ENCODE measurements around the gene DDX60. TPM values are rescaled to one million over a fixed set of nuclear protein-coding genes. Genes with fewer than 3 reads are reported as not detected.
"Not testable (repeated sequence)": the region's sequence is repeated elsewhere in the genome, so short reads cannot be mapped to it uniquely, and the experiment has no call there.

The DDX60 gene
- total RNA-seq, 1 donor from 2014 or later: 5.6 TPM

DNA sequence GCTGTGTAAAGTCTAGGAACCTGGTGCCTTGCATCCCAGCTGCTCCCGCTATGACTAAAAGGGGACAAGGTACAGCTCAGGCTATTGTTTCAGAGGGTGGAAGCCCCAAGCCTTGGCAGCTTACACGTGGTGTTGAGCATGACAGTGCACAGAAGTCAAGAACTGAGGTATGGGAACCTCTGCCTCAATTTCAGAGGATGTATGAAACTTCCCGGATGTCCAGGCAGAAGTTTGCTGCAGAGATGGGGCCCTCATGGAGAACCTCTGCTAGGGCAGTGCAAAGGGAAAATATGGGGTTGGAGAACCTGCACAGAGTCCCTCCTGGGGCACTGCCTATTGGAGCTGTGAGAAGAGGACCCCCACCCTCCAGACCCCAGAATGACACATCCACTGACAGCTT, 76.6 kb downstream of the DDX60 start:
- intact Hi-C loops (cut with micrococcal nuclease): no loop called here
- ATAC-seq (no peak), DNase-seq (no peak)

DNA sequence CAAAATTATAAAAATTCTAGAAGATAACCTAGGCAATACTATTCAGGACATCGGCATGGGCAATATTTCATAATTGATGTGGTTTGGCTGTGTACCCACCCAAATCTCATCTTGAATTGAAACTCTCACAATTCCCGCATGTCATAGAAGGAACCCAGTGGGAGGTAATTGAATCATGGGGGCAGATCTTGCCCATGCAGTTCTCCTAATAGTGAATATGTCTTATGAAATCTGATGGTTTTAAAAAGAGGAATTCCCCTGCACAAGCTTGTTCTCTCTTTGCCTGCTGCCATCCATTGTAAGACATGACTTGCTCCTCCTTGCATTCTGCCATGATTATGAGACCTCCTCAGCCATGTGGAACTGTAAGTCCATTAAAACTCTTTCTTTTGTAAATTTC, 77.7 kb downstream of the DDX60 start:
- no peak for DNase-seq

DNA sequence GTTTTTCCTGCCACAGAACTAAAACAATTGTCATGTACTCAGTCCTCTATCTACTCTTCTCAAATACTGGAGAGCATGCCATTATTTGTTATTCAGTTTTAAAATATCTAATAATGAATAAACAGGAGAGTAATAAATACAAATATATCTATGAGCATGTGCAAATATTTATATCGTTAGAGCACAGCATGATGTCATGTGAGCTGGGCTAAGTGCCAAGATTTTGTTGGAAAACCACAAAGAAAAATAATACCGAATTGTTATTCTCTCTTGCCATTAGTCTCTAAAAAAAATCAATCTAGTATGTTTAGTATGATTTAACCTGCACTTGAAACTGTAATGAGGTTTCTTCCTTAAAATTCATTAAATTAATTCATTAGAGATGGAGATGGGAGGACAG, 97.3 kb downstream of the DDX60 start:
- intact Hi-C loops (cut with micrococcal nuclease): no loop called here
- DNase-seq: no peak
- no peak for ATAC-seq

More for the DNA sequence above, 77.7 kb downstream of the DDX60 start:
- ATAC-seq: no peak
- intact Hi-C loops (cut with micrococcal nuclease): no loop called here

DNA sequence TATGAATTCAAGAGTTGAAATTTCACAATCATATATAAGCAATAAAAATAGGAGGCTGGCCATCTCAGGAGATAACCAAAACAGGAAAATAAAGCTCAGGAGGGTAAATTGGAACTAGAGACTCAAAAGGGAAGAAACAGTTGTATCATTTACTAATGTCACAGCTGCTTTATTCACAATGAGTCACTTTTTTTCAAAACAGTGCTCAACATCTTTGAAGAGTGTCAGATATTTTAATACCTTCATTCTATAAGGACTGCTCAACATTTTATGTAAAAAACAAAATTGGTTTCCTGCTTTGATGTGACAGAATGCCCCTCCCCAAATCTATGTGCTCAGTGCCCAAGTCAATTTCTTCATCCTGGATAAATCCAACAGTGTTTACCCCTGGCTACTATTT, 97.7 kb downstream of the DDX60 start:
- ATAC-seq: no peak
- DNase-seq: no peak
- intact Hi-C loops (cut with micrococcal nuclease): no loop called here

DNA sequence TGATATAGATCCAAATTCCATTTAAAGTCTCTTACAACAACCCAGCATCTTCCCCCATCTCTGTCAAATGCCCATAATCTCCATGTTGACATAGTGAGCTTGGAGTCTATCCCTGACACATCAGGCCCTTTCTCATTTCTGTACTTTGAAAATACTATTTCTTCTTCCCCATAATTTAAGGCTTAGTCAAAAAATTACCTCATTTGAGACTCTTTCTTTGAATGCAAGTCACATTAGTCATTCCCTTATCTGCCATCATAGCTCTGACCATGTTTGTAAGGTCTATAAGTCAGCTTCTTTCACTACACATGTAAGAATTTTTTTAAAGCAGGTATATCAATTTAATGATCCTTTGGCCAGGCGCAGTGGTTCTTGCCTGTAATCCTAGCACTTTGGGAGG, 99.9 kb downstream of the DDX60 start:
- ATAC-seq (no peak), DNase-seq (no peak)
- intact Hi-C loops (cut with micrococcal nuclease): no loop called here

DNA sequence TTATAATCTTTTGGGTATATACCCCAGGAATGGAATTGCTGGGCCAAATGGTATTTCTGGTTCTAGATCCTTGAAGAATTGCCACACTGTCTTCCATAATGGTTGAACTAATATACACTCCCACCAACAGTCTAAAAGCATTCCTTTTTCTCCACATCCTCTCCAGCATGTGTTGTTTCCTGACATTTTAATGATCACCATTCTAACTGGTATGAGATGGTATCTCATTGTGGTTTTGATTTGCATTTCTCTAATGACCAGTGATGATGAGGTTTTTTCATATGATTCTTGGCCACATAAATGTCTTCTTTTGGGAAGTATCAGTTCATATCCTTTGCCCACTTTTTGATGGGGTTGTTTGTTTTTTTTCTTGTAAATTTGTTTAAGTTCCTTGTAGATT, 105.0 kb downstream of the DDX60 start:
- ATAC-seq; DNase-seq; intact Hi-C loops (cut with micrococcal nuclease): not testable (repeated sequence)

DNA sequence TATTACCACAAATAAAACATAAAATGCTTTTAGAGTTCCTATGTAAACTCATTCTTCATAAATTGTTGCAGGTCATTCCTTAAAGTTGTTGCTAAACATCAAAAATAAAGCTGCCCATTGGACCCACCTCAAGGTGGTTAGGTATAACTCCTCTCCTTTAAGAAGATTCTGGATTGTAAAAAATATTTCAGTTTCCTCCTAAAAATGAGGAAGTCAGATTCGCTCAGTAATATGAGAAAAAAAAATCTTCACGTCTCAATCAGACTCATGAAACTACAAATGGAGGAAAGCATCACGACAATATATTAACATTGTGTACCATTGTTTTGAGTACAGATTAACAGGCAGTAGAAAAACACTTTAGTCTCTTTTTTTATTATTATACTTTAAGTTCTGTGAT, 105.9 kb downstream of the DDX60 start:
- DNase-seq (no peak), ATAC-seq (no peak)
- intact Hi-C loops (cut with micrococcal nuclease): no loop called here

DNA sequence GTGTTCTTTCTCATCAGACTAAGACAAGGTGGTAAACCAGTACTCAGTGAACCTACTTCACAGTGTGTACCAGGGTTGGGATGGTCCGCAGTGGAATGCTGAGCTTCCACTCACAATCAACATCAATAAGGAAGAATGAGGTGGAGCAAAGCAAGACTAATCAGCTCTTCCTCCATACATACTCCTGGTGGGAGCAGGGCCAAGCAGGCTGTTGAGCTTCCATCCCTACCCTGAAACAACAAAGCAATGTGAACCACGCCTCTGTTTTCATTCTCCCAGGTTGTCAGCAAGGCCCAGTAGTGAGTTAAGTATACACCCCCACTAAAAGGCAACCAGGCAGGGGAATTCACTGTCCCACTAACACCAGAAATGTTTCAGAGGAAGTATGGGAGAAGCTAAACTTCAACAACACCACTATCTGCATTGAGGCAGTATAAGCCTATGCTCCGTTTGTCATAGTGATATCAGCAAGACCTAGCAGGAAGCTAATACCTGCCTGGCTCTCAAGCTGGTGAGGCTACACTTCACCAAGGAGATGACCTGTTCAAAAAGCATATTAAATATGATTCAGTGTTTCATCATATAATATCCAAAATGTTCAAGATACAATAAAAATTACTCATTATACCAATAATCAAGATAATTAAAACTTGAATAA, 109.5 kb downstream of the DDX60 start:
- no peak for ATAC-seq
- DNase-seq: no peak
- intact Hi-C loops (cut with micrococcal nuclease): no loop called here

DNA sequence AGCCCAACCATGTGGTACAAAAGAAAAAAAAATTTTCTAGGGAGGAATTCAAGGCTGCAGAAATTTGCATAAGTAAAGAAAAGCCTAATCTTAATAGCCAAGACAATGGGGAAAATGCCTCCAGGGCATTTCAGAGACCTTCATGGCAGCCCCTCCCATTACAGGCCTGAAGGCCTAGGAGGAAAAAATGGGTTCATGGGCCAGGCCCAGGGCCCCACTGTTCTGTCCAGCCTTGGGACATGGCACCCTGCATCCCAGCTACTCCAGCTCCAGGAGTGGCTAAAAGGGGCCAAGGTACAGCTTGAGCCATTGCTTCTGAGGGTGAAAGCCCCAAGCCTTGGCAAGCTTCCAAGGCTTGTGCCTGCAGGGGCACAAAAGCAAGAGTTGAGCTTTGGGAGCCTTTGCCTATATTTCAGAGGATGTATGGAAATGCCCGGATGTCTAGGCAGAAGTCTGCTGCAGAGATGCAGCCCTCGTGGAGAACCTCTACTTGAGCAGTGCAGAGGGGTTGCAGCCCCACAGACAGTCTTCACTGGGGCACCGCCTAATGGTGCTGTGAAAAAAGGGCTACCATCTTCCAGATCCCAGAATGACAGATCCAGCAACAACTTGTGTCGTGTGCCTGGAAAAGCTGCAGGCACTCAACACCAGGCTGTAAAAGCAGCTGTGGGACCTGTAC, 115.2 kb downstream of the DDX60 start:
- ATAC-seq: no peak
- intact Hi-C loops (cut with micrococcal nuclease): no loop called here
- no peak for DNase-seq

DNA sequence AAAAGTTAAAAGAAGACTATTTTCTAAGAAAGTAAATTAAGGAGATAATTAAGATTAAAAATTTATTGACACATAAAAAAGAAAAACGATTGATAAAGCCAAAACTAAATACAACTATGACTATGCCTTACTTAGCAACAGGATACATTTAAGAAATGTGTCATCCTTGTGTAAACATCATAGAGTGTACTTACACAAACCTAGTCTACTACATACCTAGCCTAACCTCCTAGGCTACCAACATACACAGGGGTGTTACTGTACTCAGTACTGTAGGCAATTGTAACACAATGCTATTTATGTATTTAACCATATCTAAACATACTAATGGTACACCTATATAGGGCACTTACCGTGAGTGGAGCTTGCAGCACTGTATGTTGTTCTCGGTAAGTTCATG, 117.9 kb downstream of the DDX60 start:
- intact Hi-C loops (cut with micrococcal nuclease): no loop called here
- no peak for ATAC-seq

DNA sequence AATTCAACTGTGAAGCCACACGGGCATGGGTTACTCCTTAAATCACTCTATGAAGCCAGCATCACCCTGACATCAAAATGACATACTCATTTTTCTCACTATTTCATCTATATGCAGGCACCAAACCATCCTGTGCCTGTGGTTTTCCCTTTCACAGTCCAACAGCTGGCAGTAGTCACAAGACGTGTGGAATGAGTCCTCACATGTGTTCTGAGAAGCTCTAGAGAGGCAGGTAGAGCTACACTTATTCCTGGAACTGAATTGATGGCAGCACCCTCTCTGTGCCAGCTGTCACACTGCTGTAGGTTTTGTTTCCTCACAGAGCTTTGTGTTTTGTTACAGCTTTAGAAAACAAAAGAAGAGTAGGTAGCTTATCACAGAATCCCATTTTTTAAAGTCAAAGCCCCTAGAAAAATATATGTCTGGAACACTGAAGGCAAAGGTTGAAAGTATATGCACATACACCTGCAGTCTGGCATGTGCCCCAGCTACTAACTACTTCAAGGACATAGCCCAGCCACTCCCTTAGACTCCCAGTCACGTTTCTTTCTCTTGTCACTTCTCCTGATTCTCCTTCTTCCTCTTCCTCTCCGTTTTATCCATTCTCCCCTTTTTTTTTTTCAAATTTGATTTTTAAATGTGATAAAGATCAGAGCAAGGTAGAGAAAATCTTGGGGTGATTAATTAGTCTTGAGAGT, 119.1 kb downstream of the DDX60 start:
- intact Hi-C loops (cut with micrococcal nuclease): no loop called here
- ATAC-seq: no peak

More for the DNA sequence above, 117.9 kb downstream of the DDX60 start:
- DNase-seq: no peak

DNA sequence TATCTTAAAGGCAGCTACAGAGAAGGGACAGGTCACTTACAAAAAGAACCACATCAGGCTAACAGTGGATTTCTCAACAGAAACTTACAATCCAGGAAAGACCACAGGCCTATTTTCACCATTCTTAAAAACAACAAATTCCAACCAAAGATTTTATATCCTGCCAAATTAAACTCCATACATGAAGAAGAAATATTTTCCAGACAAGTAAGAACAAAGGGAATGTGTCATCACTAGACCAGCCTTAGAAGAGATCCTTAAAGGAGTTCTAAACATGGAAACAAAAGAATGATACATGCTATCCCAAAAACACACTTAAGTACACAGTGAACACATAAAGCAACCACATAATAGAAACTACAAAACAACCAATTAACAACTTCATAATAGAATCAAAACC, 120.6 kb downstream of the DDX60 start:
- intact Hi-C loops (cut with micrococcal nuclease): no loop called here
- no peak for DNase-seq
- no peak for ATAC-seq

More for the DNA sequence above, 119.1 kb downstream of the DDX60 start:
- DNase-seq: no peak

DNA sequence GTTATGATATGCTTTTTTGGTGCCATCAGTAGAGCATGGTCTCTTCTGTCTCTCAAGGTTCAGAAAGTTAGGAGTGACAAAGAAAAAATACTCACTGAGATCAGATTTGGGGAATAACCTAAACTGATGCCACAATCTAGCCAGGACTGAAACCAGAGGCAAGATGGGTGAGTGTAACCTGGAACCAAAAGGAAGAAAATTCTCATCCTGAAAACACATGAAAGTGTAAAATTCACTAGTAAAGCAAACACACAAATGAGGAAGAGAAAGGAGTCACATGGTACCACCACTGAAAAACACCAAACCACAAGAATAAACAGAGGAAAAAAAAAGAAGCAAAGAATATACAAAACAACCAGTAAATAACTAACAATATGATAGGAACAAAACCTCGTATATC, 129.8 kb downstream of the DDX60 start:
- DNase-seq: no peak
- intact Hi-C loops (cut with micrococcal nuclease): no loop called here
- ATAC-seq: no peak

DNA sequence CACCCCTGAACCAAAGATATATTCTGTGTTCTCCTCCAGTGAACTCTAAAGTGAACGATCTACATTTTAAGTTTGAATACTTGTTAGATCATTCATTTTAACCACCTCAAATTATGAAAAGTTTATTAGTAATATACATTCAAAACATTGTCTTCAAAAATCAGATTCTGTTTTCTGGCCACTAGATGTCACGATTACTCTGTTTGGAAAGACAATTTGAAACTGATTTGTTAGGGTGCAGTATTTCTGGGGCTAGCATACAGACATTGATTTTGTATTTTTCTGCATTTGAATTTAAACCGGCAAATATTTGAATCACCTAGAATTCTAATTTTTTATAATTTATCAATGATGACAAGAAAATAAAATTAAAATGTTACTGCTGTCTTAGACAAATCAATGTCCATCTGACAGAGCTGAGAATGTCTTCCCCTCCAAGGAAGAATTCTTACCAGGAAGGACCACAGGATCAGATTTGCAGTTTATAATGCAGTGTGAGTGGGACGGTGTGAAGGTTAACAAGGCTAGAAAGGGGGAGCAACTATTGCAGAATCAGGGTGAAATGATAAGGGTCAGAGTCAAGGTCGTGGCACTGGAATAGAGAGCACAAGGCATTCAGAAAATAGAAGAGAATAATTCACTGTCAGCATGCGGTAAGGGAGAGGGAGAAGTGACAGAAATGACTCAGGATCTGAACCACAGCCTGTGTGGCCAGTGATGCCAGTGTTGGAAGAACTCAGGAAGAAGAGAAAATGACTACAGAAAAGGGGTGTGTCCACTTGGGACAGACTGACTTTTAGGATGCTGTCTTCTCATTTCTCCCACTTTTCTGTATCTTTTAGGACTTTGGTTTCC, 134.6 kb downstream of the DDX60 start:
- ATAC-seq (peak; percentile 53), DNase-seq (no peak)
- intact Hi-C loops (cut with micrococcal nuclease): no loop called here

DNA sequence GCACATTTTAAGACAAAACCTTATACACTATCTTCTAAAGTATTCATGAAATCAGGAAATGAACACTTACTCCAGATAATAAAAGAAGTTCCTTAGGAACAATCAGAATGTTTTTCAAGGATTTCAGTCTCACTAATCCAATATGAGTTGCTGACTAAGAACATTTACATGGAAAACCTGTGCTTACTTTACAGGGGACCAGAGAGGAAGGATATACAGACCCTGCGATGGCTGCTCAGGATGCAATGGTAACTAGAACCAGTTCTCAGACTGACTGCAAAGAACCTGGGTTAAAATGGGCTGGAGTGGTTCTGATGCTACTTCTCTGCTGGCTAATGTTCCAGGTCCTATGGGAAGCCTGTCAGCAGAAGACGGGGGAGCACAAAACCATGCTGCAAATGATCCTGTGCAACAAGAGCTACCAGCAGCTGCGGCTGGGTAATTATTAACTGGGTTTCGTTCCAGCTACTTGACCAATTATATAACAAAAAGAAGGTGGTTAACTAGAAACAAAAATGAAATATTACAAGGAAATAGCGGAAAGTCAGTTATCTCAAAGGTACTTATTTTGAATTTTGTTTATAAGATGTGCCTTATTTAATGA, 140.9 kb downstream of the DDX60 start:
- intact Hi-C loops (cut with micrococcal nuclease): no loop called here
- no peak for ATAC-seq
- no peak for DNase-seq

DNA sequence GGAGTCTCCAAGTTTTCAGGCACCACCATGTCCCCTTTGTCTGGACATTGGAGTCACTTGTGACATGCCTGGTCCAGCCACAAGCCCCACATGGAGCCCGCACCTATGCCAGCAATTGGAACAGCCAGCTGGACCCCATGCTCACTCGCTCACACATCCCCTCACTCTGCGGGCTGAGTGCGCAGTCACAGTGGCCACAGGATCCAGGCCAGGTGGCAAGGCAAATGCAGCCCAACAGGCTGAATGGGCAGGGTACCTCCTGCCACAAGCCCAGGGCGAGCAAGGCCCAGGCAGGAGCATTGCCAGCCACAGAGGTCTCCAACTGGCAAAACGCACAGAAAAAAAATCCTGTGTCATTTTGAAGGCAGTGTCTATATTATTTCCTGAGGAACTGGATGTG, 144.2 kb downstream of the DDX60 start:
- no peak for DNase-seq
- ATAC-seq: no peak
- intact Hi-C loops (cut with micrococcal nuclease): no loop called here

DNA sequence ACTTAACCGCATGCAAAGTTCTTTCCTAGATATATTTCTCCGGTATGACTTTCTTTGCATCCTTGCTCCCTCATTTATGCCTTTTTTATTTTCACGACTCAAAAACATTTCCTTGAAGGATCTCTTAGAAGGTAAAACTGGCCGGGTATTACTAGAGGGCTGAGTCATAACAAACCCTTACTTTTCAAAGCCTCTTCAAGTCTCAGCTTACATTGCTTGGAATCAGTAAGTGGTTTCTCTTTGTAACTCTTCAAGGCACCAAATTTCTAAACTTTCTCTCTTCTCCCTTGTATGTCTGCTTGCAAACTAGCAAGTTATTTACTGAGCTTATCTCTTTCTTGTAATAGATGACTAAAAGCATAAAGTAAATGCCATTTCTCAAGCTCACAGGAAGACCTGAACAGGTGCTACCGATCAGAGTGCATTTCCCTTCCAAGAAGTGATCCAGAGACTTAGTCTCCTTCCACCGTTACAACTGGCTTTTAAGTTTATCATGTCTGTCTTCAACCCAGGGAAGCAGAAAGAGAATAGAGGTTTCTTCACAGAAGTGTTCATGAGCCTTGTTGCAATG, 150.8 kb downstream of the DDX60 start:
- ATAC-seq (no peak), DNase-seq (no peak)
- intact Hi-C loops (cut with micrococcal nuclease): no loop called here

All from left ventricle myocardium superior (tissue), 1 donor.